Neural progenitor cell (in vitro differentiated cells): ENCODE data around the gene GDAP2. TPM values are rescaled to one million over a fixed set of nuclear protein-coding genes. Genes with fewer than 3 reads are reported as not detected.

Experiments used
- DNase-seq: peaks from one replicate; pipeline ENCODE4 v3.0.0-alpha.2; 2016; ENCODE audit warnings: low spot score
- H2AFZ ChIP-seq: fragments of 200-600 bp; sonication (generic); replicated peaks from 2 replicates; pipeline ENCODE4 v1.6.1; 2016; ENCODE audit warnings: antibody characterized with exemption
- H3F3A ChIP-seq: fragments of 200-600 bp; sonication (generic); 2 replicates; pipeline ENCODE4 v1.6.1; 2016; ENCODE audit warnings: antibody characterized with exemption, low read depth
- H3K27ac ChIP-seq: fragments of 200-600 bp; sonication (generic); 2 replicates; pipeline ENCODE4 v1.5.1; 2016; ENCODE audit warnings: mild to moderate bottlenecking
- H3K27me3 ChIP-seq: fragments of 200-600 bp; sonication (generic); 2 replicates; pipeline ENCODE4 v1.6.1; 2016; ENCODE audit warnings: mild to moderate bottlenecking, moderate library complexity
- H3K36me3 ChIP-seq: fragments of 200-600 bp; sonication (generic); 2 replicates; pipeline ENCODE4 v1.5.1; 2016
- H3K4me1 ChIP-seq: fragments of 200-600 bp; sonication (generic); 2 replicates; pipeline ENCODE4 v1.6.1; 2016; ENCODE audit warnings: mixed run types
- H3K4me2 ChIP-seq: fragments of 200-600 bp; sonication (generic); 2 replicates; pipeline ENCODE4 v1.6.1; 2016
- H3K4me3 ChIP-seq: fragments of 200-600 bp; sonication (generic); 2 replicates; pipeline ENCODE4 v1.5.1; 2016
- H3K79me2 ChIP-seq: fragments of 200-600 bp; sonication (generic); 2 replicates; pipeline ENCODE4 v1.6.1; 2016; ENCODE audit warnings: low read depth
- H3K9ac ChIP-seq: fragments of 200-600 bp; sonication (generic); 2 replicates; pipeline ENCODE4 v1.6.1; 2016
- H3K9me3 ChIP-seq: fragments of 200-600 bp; sonication (generic); 2 replicates; pipeline ENCODE4 v1.5.1; 2016; ENCODE audit warnings: low read depth
- H4K20me1 ChIP-seq: fragments of 200-600 bp; sonication (generic); 2 replicates; pipeline ENCODE4 v1.6.1; 2016; ENCODE audit warnings: low read depth
- H3K27ac Mint-ChIP-seq: 3 replicates; pipeline ENCODE4 v1.8.0; 2021; ENCODE audit warnings: mixed read lengths
- H3K27me3 Mint-ChIP-seq: 2 replicates; pipeline ENCODE4 v1.8.0; 2022; ENCODE audit warnings: low read depth, mild to moderate bottlenecking, inconsistent platforms, moderate library complexity, mixed read lengths; ENCODE audit not compliant: insufficient read depth
- H3K36me3 Mint-ChIP-seq: 3 replicates; pipeline ENCODE4 v1.8.0; 2021; ENCODE audit warnings: mixed read lengths
- H3K4me1 Mint-ChIP-seq: 3 replicates; pipeline ENCODE4 v1.8.0; 2021; ENCODE audit warnings: mixed read lengths
- H3K4me3 Mint-ChIP-seq: 3 replicates; pipeline ENCODE4 v1.8.0; 2021; ENCODE audit warnings: mild to moderate bottlenecking, moderate library complexity, mixed read lengths
- H3K9me3 Mint-ChIP-seq: 3 replicates; pipeline ENCODE4 v1.8.0; 2020; ENCODE audit warnings: mixed read lengths
- CTCF ChIP-seq: fragments of 200-600 bp; sonication (generic); IDR thresholded peaks from 2 replicates; pipeline ENCODE4 v1.5.1; 2017; ENCODE audit warnings: antibody characterized with exemption, mild to moderate bottlenecking
- EZH2 ChIP-seq: fragments of 200-600 bp; sonication (generic); IDR thresholded peaks from 2 replicates; pipeline ENCODE4 v1.6.1; 2017; ENCODE audit warnings: antibody characterized with exemption, mild to moderate bottlenecking, moderate library complexity
- EZH2phosphoT487 ChIP-seq: fragments of 200-600 bp; sonication (generic); IDR thresholded peaks from 2 replicates; pipeline ENCODE4 v1.6.1; 2017; ENCODE audit warnings: antibody characterized with exemption
- total RNA-seq: library from RNA; depleted of rRNA; stranded (reverse); fragments of >200 nt; gene quantifications from 2 replicates; pipeline ENCODE4 v1.2.3, GENCODE V29; 2015; ENCODE audit warnings: low replicate concordance

GDAP2 gene
- total RNA-seq, 1 donor from 2014 or later: 32.0 TPM

DNA sequence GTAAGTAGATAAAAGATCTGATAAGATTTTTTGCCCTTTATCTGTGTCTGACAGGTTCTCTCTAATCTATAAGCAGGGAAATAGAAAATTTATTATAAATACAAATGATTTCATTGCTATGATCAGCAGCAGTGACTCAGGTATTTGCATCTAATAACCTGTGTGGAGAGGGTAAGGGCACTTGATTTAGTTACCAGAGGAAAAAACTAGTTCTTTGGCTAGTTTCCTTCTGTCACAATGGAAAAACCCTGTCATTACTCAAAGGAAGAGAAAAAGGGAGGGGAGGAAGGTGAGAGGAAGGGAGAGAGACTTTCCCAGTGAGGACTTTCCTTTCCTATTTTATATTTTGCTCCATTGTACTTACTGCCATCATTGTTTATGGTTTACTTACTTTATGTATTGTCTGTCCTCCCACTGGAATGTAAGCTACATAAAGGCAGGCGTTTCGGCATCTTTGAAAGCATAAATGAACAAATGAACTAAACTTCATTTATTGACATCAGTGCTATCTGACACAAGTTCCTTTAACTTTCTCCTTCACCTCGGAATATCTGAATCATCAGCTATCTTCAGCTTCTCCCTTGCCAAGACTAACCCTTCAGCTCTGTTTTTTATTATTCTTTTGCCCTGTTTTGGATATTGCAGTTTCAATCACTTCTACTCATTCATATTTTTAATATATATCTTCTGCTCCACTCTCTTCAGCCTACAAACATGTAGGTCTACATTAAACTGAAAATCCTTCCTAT is 35.0 kb upstream of the GDAP2 start:
- TF ChIP-seq EZH2: no peak
- TF ChIP-seq CTCF: no peak
- TF ChIP-seq EZH2phosphoT487: no peak
- H3K36me3 ChIP-seq: no peaks in the 10 kb centered on the region
- H3K9ac ChIP-seq: no peak overlapping the region
- no peaks in the 10 kb centered on the region for H3K9me3 Mint-ChIP-seq
- peaks cover 23% of the 10 kb centered on the region for H3K4me1 ChIP-seq
- no peak overlapping the region for H3K4me3 Mint-ChIP-seq
- H3K27ac ChIP-seq: no peak overlapping the region
- peaks cover 18% of the 10 kb centered on the region for H3K4me1 Mint-ChIP-seq
- H3K4me2 ChIP-seq: no peak overlapping the region
- no peaks in the 10 kb centered on the region for H3K27me3 ChIP-seq
- no peaks in the 10 kb centered on the region for H4K20me1 ChIP-seq
- H3K4me3 ChIP-seq: no peak overlapping the region
- peaks cover 18% of the 10 kb centered on the region for H3F3A ChIP-seq
- H3K79me2 ChIP-seq: no peaks in the 10 kb centered on the region
- H3K27me3 Mint-ChIP-seq: no peaks in the 10 kb centered on the region
- no peak for DNase-seq
- H3K27ac Mint-ChIP-seq: no peak overlapping the region
- no peak overlapping the region for H2AFZ ChIP-seq
- H3K9me3 ChIP-seq: no peaks in the 10 kb centered on the region
- H3K36me3 Mint-ChIP-seq: no peaks in the 10 kb centered on the region

DNA sequence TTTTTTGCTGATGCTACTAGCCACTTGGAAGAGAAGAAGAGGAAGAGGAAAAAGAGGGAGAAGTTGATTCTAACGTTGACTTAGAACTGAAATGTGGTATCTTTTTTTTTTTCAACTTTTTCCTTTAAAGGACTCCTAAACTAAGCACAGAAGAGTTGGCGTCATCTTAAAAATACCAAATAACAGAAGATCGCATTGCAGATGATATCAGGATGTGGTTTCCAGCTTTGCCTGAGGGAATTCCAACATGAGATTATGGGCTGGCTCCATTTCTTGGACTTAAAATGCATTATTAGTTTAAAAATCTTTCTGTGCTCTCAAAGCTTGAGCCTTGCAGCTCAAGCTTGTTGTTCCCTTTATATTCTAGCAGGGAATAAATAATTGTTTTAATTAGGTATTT is 29.9 kb upstream of the GDAP2 start:
- TF ChIP-seq CTCF: no peak
- no peak for TF ChIP-seq EZH2phosphoT487
- no peak for TF ChIP-seq EZH2
- H3K9me3 ChIP-seq: no peaks in the 10 kb centered on the region
- no peak overlapping the region for H3K4me3 ChIP-seq
- H4K20me1 ChIP-seq: no peaks in the 10 kb centered on the region
- H3K9ac ChIP-seq: no peak overlapping the region
- no peaks in the 10 kb centered on the region for H3K79me2 ChIP-seq
- no peak for DNase-seq
- Mint-ChIP-seq H3K27ac (no peak overlapping the region), H3K27me3 (no peaks in the 10 kb centered on the region), H3K4me1 (no peaks in the 10 kb centered on the region), H3K36me3 (peaks cover 2% of the 10 kb centered on the region), H3K9me3 (no peaks in the 10 kb centered on the region), H3K4me3 (no peak overlapping the region)
- no peak overlapping the region for H2AFZ ChIP-seq
- no peaks in the 10 kb centered on the region for H3K4me1 ChIP-seq
- H3K36me3 ChIP-seq: peaks cover 28% of the 10 kb centered on the region
- H3K27me3 ChIP-seq: no peaks in the 10 kb centered on the region
- H3K27ac ChIP-seq: no peak overlapping the region
- H3K4me2 ChIP-seq: no peak overlapping the region
- H3F3A ChIP-seq: no peaks in the 10 kb centered on the region

DNA sequence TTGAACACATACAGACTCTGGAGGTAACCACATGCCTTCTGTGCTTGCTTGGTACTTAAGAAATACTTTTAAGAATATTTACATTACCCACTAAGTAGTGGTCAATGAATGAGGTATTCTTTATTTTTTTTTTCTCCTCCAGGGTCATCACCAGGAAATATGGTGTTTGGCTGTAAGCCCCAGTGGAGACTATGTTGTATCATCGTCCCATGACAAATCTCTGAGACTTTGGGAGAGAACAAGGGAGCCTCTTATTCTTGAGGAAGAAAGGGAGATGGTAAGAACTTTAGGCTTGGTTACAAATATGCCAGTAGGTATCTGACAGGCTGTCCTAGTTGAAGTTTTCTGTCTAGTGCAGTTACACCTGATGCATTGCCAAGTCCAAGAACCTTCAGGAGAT is 23.0 kb upstream of the GDAP2 start:
- Histone ChIP-seq H3K4me3 (no peak overlapping the region), H3K4me1 (no peaks in the 10 kb centered on the region), H3K27me3 (no peaks in the 10 kb centered on the region), H4K20me1 (no peaks in the 10 kb centered on the region), H3K27ac (no peak overlapping the region), H3K4me2 (no peak overlapping the region), H3K79me2 (no peaks in the 10 kb centered on the region), H3K36me3 (peaks cover 46% of the 10 kb centered on the region), H3K9me3 (no peaks in the 10 kb centered on the region), H3F3A (no peaks in the 10 kb centered on the region), H2AFZ (no peak overlapping the region), H3K9ac (no peak overlapping the region)
- no peak overlapping the region for H3K4me3 Mint-ChIP-seq
- H3K36me3 Mint-ChIP-seq: peaks cover 10% of the 10 kb centered on the region
- DNase-seq: no peak
- TF ChIP-seq CTCF: no peak
- TF ChIP-seq EZH2phosphoT487: no peak
- no peak for TF ChIP-seq EZH2
- no peaks in the 10 kb centered on the region for H3K27me3 Mint-ChIP-seq
- no peak overlapping the region for H3K27ac Mint-ChIP-seq
- no peaks in the 10 kb centered on the region for H3K9me3 Mint-ChIP-seq
- H3K4me1 Mint-ChIP-seq: no peaks in the 10 kb centered on the region
